ENCODE results near the gene MYADM.

DNA sequence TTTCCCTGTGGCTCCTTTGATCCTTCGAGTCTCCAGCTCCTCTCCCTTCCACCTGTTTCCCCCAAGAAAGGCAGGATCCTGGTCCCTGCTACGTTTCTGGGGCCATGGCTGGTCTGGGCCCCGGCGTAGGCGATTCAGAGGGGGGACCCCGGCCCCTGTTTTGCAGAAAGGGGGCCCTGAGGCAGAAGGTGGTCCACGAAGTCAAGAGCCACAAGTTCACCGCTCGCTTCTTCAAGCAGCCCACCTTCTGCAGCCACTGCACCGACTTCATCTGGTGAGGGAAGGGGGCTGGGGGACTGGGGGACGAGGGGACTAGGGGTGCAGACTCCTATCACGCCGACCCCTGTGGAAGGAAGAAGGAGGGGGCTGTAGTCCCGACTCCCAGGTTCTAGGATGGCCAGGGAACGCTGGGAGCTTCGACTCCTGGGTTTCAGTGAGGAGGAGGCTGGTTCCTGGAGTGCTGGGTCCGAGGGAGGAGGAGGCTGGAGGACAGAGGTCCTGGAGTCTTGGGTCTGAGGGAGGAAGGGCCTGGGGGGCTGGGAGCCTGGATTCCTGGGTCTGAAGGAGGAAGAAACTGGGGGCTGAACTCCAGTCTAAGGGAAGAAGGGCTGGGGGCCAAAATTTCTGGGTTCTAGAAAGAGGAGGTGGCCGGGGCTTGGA is 14.8 kb downstream of the MYADM start:
- TF ChIP-seq, protein P1, sequence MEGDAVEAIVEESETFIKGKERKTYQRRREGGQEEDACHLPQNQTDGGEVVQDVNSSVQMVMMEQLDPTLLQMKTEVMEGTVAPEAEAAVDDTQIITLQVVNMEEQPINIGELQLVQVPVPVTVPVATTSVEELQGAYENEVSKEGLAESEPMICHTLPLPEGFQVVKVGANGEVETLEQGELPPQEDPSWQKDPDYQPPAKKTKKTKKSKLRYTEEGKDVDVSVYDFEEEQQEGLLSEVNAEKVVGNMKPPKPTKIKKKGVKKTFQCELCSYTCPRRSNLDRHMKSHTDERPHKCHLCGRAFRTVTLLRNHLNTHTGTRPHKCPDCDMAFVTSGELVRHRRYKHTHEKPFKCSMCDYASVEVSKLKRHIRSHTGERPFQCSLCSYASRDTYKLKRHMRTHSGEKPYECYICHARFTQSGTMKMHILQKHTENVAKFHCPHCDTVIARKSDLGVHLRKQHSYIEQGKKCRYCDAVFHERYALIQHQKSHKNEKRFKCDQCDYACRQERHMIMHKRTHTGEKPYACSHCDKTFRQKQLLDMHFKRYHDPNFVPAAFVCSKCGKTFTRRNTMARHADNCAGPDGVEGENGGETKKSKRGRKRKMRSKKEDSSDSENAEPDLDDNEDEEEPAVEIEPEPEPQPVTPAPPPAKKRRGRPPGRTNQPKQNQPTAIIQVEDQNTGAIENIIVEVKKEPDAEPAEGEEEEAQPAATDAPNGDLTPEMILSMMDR (IDR thresholded peaks at IDR 0.05; ENCODE audit: low read depth, low read length, missing input control) = no peak
- TF ChIP-seq SP1 (IDR thresholded peaks at IDR 0.05) (no peak), TAF1 (conservative IDR thresholded peaks at IDR 0.05) (no peak), YY1 (IDR thresholded peaks at IDR 0.05) (no peak), EGR1 (IDR thresholded peaks at IDR 0.05; ENCODE audit: low read depth in 2 of 2) (no peak), GABPA (IDR thresholded peaks at IDR 0.05 in 1 of 2, conservative IDR thresholded peaks at IDR 0.05 in 1 of 2) (no peak)
- TF ChIP-seq, protein P2, sequence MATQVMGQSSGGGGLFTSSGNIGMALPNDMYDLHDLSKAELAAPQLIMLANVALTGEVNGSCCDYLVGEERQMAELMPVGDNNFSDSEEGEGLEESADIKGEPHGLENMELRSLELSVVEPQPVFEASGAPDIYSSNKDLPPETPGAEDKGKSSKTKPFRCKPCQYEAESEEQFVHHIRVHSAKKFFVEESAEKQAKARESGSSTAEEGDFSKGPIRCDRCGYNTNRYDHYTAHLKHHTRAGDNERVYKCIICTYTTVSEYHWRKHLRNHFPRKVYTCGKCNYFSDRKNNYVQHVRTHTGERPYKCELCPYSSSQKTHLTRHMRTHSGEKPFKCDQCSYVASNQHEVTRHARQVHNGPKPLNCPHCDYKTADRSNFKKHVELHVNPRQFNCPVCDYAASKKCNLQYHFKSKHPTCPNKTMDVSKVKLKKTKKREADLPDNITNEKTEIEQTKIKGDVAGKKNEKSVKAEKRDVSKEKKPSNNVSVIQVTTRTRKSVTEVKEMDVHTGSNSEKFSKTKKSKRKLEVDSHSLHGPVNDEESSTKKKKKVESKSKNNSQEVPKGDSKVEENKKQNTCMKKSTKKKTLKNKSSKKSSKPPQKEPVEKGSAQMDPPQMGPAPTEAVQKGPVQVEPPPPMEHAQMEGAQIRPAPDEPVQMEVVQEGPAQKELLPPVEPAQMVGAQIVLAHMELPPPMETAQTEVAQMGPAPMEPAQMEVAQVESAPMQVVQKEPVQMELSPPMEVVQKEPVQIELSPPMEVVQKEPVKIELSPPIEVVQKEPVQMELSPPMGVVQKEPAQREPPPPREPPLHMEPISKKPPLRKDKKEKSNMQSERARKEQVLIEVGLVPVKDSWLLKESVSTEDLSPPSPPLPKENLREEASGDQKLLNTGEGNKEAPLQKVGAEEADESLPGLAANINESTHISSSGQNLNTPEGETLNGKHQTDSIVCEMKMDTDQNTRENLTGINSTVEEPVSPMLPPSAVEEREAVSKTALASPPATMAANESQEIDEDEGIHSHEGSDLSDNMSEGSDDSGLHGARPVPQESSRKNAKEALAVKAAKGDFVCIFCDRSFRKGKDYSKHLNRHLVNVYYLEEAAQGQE (IDR thresholded peaks at IDR 0.05) = no peak
